NCI-H526 treated with DMSO at 0.1 percent for 48 hours (cell line): ENCODE data around the gene VENTX.

Experiments used
- DNase-seq: peaks from one replicate; lab custom pipeline; 2025; lab: John Stamatoyannopoulos, UW

Gene VENTX, protein sequence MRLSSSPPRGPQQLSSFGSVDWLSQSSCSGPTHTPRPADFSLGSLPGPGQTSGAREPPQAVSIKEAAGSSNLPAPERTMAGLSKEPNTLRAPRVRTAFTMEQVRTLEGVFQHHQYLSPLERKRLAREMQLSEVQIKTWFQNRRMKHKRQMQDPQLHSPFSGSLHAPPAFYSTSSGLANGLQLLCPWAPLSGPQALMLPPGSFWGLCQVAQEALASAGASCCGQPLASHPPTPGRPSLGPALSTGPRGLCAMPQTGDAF

DNA sequence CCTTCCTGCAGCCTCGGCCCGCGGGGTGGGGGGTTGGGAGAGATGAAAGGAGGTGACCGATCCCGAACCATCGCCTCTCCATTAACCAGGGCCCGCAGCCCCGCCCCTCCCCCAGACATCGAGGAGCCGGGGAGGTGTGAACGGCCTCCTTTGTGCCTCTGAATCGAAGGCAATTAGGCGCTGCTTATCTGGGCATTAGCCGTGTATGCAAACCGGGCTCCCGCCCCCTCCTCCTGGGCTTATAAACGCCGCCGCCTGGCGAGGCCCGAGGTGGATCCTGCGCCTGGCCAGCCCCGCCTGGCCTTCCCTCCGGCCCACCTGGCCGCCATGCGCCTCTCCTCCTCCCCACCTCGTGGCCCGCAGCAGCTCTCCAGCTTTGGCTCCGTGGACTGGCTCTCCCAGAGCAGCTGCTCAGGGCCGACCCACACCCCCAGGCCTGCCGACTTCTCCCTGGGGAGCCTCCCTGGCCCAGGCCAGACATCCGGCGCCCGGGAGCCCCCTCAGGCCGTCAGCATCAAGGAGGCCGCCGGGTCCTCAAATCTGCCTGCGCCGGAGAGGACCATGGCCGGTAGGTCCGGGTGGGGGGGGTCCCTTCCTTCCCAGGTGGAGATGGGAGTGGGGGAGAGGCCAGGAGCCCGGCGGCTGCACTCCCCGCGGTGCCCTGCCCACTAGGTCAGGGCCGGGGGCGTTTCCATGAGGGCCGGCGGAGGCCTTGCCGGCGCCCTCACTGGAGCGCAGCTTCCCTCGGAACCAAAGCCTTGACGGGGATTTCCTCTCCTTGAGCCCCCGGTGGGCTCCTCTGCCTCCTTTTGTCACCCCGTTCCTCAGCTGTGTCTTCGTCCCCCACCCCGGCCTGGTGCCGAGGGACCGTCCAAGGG, at the start of gene VENTX:
VENTX (plus strand) TSS at position 268 of the 878 bp plus-strand sequence; CDS start at position 328, 60 bp downstream.
- DNase-seq: no peak

DNA sequence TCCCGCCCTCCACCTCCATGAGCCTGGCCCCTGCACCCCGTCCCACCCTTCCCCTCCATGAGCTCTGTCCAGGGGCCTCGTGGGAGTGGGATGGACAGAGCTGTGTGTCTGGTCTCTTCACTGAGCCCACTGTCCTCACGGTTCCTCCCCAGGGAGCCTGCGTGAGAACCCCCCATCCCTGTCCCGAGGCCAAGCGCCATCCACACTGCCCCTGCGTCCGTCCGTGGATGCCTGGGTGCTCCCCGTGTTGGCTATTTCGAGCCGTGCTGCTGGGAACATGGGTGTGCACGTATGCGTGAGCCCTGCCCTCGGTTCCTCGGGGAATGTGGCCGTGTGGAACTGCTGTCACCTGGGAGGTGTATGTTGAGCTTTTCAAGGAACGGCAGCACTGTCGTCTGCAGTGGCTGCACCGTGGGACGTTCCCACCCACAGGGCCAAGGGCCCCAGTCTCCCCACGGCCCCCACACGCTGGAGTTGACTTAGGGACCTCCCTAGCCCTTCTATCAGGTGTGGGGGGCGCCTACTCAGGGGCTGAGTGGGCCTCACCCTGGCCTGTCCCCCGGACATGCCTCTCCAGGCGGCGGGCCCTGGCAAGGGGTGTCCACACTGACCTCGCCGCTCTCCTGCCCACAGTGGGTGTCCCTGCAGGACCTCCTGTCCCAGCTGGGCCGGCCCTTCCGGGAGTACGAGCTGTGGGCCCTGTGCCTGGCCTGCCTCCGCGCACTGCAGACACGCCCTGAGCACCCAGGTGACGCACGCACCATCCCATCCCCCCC, 49.6 kb upstream of the VENTX start:
- DNase-seq: no peak

DNA sequence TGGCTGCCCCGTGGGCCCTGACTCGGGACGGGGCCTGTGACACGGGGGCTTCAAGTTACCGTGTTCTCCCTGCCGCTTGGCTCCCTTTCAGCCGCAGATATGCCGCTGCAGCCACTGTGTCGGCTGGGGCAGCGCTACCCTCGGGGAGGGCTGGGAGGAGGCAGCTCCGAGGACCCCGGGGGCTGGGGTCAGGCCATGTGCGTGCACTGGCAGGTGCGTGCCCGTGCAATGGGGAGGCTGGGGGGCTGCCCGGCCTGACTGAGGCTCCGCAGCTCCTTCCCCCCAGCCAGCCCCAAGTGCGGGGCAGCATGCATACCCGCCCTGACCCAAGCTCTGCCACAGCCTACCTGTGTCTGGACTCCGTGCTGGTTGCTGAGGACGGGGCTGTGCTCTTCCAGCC, 48.4 kb upstream of the VENTX start:
- DNase-seq: no peak

DNA sequence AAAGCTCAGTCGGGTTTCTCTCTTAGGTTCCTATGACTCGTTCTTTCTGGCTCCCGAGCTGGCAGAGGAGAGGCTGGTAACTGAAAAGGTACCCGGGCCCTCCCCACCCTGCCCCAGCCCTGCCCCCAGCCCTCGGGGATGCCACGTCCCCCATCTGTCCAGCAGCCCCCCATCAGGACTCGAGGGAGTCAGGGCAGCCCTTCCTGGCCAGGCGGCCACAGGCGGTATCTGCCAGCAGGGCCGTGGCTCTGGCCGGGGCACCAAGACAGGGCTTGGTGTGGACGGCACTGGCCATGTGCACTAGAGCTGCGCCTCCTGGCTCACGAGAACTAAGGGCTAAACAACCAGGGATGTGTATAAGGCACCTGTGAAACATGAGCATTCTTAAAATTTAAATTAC, 47.9 kb upstream of the VENTX start:
- DNase-seq: no peak

DNA sequence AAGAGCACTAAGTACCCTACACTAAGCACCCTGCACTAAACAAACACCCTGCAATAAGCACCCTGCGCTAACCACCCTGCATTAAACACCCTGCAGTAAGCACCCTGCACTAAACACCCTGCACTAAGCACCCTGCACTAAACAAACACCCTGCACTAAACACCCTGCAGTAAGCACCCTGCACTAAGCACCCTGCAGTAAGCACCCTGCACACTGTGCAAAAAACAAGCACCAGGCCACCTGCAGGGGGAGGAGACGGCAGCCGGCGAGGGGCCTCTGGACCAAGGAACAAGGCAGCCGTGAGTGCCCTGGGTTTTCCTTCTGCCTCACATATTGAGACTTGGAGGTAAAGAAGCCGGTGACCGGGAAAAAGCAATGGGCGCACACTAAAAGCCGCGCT, 47.4 kb upstream of the VENTX start:
- no peak for DNase-seq

DNA sequence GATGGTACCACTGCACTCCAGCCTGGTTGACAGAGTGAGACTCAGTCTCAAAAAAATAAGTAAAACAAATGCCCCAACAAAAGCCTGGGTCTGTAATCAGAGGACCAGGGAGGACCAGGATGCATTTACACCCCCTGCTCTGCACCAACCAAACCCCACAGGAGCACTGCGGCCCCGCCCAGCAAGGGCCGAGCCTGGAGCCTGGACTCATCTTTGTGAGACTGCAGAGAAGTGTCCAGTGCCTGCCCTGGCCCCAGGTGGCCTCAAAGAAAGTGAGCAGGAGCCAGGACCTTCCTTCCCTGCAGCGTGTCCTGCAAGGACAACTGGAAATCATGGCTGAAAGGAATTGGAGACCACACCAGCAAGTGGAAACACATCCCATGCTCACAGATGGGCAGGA, 46.0 kb upstream of the VENTX start:
- no peak for DNase-seq

DNA sequence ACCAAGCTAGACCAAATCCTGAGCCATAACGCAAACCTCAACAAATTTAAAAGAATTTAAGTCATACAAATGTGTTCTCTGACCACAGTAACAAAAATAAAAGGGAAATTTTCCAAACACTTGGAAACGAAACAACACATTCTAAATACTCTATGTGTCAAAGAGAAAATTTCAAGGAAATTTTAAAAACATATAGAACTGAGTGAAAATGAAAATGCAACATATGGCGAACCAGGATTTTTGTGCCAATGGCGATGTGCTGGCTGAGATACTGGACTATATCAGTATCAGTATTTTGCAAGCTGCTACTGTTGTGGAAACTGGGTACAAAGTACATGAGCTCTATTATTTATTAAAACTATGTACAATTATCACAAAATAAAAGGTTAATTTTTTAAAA, 43.5 kb upstream of the VENTX start:
- DNase-seq: no peak

DNA sequence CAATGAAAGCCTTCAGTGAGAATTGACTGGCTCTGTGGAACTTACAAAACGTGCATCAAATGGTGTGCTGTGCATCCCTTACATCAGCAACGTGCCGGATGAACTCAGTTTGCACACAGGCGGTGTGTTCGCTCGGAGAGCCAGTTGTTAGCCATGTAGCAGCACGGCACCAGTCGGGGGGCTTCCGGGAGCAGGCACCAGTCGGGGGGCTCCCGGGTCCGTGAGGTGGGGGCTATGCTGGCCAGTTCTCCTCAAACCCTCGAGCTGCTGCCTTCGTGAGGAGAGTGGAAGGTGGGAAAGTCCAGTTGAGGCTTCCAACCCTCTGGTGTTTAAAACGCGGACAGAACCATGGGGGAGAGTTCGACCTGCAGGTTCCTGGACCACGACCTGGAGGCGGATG, 42.6 kb upstream of the VENTX start:
- DNase-seq: no peak

DNA sequence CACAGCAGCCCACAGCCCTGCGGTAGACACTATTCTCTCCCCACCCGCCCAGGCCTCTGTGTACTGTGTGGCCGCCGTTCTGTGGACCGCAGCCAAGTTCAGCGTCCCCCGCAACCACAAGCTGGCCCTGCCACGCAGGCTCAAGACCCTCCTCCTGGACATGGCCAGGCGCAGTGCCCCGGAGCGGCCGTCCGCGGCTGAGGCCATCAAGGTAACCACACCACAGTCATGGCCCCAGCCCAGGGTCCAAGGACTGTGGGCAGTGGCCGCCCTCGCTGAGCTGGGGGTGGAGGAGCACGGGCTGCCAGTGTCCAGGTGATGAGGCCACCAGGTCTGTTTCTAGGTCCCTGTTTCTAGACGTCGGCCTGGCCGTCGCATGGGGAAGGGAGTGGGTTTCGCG, 42.0 kb upstream of the VENTX start:
- no peak for DNase-seq

DNA sequence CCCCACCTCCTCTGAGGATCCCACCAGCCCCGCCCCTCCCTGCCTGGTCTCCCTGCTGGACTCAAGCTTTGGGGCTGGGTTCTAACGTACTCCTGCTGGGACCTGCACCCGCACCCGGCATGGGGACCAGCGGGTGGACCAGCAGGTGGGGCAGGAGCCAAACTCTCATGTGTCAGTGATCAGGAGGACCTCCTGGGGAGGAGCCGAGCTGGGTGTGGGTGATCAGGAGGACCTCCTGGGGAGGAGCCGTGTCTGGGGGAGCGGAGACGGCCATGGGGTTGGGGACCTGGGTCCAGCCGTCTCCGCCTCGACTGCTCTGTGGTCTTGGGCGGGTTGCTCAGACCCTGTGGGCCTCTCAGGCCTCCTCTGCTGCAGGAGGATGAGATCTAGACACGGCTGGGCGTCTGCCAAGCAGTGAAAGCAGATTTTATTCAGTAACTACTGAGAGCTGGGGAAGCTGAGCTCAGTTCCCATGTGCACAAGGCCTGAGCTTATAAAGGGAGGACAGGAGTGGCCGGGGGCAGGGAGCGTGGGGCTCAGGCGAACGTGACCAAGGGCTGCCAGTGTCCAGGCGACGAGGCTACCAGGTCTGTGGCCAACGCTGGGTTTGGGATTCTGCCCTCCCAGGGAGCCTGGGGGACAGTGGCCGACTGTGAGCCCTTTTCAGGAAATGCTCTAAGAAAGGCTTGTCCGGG, 41.3 kb upstream of the VENTX start:
- DNase-seq: no peak

DNA sequence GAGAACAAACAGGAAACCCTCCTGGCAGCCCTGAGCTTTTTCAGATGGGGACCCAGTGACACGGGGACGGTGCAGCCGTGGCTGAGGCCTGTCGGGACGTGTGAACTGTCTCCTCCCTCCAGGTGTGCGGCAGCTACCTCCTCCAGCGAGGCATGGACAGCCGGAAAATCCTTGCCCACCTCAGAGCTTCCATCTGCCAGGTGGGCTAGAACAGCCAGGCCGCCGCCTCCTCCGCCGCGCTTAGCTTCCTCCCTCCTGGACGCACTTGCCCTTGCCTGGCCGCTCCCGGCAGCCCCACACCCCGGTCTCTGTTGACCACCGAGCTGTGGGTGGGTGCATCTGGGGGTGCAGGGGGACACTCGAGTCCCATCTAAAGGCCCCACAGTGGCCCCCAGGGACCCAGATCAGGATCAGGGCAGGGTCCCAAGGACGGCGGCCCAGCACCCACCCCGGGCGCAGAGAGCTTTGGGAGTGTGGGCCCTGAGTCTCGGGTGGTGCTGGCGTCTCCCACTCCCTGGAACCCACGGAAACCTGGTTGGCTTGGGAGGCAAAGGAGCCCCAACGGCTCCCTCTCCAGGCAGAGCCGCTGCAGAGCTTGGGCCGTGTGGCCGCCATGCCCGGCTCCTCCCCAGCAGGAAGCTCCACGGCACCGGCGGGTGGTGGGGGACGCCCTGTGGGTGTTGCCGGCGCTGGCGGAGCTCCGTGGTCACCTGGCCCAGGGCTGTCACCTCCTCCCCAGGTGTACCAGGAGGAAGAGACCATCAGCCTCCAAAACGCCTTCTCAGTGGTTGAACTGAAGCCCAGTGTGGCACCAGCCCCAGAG, 40.5 kb upstream of the VENTX start:
- DNase-seq: no peak

DNA sequence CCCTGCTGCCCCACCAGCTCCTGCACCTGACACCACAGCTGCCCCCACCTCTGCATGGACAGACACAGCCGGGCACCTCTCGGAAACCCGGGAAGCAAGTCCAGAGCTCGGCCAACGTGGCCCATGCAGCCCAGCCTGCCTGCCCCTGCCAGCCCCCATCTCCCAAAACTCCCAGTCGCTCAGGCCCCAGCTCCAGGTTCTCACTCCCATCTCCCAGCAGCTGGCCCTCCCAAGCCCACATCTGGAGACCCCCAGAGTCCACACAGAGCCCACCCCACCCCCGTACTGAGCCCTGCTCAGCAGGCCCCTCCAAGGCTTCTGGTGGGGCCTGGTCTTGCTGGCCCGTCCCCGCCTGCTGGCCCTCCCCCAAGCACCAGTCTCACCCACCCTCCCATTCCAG, 39.9 kb upstream of the VENTX start:
- no peak for DNase-seq

DNA sequence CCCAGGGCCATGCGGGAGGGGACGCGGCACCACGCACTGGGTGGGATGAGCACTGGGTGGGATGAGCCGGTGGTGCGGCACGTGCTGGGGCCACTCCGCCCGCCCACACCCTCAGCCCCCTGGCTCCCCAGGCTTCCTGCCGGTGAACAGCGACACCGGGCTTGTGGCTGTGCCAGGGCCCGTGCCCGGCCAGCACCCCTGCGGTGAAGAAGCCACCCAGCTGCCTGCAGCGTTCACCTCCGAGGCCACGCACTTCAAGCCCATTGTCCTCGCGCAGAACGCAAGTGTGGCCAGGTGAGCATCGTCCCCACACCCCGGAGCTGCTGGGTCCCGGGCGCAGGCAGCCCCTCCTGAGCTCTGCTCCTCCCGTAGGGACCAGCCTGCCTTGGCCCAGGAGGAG, 39.4 kb upstream of the VENTX start:
- DNase-seq: no peak

DNA sequence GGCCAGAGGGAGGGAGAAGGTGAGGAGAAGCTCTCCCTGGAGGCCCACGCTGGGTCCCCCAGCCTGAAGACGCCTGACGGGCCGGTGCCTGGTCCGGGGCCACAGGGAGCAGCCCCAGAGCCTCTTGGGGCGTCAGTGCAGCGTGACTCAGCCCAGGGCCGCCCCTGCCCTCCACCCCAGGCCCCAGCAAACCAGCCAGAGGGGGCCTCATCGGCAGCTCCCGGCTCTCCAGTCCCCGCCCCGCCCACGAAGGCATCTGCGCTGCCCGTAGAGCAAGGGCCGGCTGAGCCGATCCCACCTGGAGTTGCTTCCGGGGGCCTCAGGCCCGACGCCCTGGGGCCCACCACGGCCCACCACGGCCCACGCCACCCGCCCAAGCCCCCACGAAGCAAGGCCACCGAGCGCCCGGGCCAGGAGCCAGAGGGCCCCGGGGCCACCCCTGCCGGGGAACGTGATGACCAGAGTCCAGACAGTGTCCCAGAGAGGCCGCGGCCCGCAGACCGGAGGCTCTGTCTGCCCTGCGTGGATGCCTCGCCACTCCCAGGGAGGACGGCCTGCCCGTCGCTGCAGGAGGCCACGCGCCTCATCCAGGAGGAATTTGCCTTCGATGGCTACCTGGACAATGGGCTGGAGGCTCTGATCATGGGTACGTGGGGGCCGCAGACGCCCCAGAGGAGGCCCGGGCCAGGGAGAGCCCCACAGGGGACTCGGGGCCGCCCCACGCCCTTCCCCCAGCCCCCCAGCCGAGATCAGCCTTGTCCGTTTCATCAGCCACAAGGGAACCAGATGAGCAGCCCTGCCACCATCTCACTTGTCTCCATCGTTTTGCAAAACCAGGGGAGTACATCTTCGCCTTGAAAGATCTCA, 38.8 kb upstream of the VENTX start:
- no peak for DNase-seq

DNA sequence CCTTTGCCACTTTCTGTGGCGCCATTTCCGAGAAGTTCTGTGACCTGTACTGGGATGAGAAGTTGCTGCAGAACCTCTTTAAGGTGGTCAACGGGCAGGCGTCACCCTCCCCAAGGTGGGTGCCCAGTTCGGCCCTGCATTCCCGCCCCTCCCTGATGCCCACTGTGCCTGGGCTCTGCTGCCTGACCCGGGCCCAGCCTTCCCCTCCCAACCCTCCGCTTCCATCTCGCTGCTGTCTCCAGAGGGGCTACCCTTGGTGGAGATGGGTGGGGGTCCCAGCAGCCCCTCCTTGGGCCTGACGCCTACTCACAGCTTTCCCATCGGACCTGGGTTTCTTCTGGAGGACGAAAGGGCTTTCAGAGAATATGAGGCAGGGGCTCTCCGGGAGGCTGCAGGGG, 38.2 kb upstream of the VENTX start:
- DNase-seq: no peak

DNA sequence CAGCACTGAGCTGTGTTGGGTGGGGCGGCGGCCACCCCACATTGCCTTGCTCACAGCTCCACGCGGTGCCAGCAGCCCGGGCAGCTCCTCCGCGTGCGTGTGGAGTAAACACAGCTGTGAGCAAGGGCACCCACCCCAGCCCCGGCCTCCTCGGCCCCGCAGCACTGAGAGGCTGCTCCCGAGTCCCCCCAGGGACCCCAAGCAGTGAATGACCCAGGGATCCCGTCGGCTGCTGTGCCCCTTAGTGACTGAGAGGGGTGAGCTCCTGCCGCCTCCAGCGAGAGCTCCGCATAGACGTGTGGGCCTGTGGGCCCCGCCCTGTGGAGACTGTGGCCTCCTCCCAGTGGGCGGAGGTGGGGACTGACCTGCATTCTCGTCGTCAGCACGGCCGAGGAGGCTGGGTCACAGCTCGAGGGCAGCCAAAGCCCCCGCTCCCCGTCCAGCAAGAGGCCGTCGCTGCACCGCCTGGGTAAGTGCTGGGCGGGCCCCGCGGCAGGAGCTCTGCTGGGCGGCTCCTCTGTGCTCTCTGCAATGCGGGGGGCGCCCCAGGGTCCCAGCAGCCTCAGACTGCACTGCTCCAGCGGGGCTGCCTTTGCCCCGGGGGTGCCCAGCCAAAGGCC, 37.6 kb upstream of the VENTX start:
- DNase-seq: no peak

DNA sequence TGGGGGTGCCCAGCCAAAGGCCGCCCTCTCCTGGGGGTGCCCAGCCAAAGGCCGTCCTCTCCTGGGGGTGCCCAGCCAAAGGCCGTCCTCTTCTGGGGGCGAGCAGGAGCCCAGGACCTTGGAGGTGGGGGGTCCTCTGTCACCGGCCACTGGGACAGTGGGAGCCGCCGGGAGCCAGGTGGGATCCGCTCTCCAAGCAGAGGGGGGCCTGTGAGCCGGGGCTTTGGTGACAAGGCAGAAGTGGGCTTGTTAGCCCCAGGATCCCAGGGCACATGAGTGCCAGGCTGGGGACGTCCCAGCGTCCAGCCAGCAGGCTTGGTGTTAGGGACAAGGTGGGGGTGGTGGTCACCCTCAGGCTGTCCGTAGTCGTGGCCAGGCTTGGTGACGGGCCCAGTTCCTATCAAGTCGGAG, 37.0 kb upstream of the VENTX start:
- DNase-seq: no peak

DNA sequence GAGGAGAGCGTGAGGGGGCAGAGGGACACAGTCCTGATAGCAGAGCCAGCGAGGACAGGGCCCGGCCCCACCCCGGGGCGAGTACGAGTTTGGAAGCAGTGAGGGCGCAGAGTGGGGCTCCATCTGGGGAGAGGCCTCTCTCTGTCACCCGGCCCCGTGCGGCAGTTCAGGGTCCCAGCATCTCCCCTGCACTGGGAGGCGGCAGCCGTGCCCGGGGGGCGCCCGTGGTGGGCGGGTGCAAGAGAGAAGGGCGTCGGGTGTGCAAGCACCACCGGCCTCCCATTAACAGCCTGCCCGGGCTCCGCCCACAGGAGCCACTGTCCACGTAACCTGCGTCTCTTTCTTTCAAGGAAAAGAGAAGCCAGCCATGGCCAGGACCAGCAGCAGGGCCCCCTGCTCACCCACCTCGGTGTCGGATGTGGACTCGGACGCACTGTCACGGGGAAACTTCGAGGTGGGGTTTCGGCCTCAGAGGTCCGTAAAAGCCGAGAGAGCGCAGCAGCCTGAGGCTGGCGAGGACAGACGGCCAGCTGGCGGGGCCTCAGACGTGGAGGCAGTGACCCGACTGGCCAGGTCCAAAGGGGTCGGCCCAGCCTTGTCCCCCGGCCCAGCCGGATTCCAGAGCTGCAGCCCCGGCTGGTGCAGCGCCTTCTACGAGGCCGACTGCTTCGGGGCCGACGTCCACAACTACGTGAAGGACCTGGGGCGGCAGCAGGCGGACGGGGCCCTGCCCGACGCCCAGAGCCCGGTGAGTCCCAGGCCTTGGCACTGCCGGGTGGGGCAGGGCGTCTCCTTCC, 36.3 kb upstream of the VENTX start:
- no peak for DNase-seq
